Measurements from ENCODE around the gene RRBP1. TPM values are rescaled to one million over a fixed set of nuclear protein-coding genes. Genes with fewer than 3 reads are reported as not detected.

RRBP1 gene
- total RNA-seq (2022; extraction: Qiagen RNA extraction; ENCODE audit: low read depth) = 89.5 to 102 TPM (median 101 TPM) in 5 replicates

GRCh38 chr20:17682103-17682888 lies at the start of gene RRBP1:
Gene RRBP1 (minus strand): TSS chr20:17682242. CDS start chr20:17660507, 21,735 bp downstream.

GRCh38 chr20:17699931-17700351 lies 17.9 kb upstream of the RRBP1 start, which contains the start of gene BANF2:
Gene BANF2 (plus strand): TSS chr20:17699966. CDS start chr20:17725026, 25,060 bp downstream.

GRCh38 chr20:17569616-17570346 lies 112.3 kb downstream of the RRBP1 start, which contains the start of gene DSTN:
Gene DSTN (plus strand): TSS chr20:17570075. CDS start chr20:17570209, 134 bp downstream.

Other genes starting within 250 kb of the RRBP1 start
- gene BFSP1, start 150.9 kb downstream of the RRBP1 start, total RNA-seq (2022; extraction: Qiagen RNA extraction; ENCODE audit: low read depth) = 4.0 to 6.0 TPM (median 4.6 TPM) in 5 replicates
- 431 to 919 TPM (median 699 TPM) in 5 replicates for gene DSTN, start 112.2 kb downstream of the RRBP1 start, total RNA-seq (2022; extraction: Qiagen RNA extraction; ENCODE audit: low read depth)
- not detected in 5 replicates for gene BANF2, start 17.7 kb upstream of the RRBP1 start, total RNA-seq (2022; extraction: Qiagen RNA extraction; ENCODE audit: low read depth)